Urinary bladder (tissue), 4 donors: ENCODE measurements around the gene FADS1. TPM values are rescaled to one million over a fixed set of nuclear protein-coding genes. Genes with fewer than 3 reads are reported as not detected.

Source experiments
- DNase-seq: peaks from one replicate; pipeline ENCODE4 v3.0.0-alpha.2; 2015; ENCODE audit errors: extremely low spot score
- H3K27ac ChIP-seq: one replicate; pipeline ENCODE4 v1.5.1; 2013; ENCODE audit warnings: low read depth, mild to moderate bottlenecking, moderate library complexity
- H3K36me3 ChIP-seq: one replicate; pipeline ENCODE4 v1.6.1; 2013; ENCODE audit warnings: mild to moderate bottlenecking, moderate library complexity; ENCODE audit not compliant: insufficient read depth
- H3K4me1 ChIP-seq: one replicate; pipeline ENCODE4 v1.6.1; 2013; ENCODE audit warnings: mild to moderate bottlenecking, moderate library complexity; ENCODE audit not compliant: insufficient read depth
- H3K4me3 ChIP-seq: one replicate; pipeline ENCODE4 v1.5.1; 2013; ENCODE audit warnings: low read depth, low read length
- WGBS: extraction: QIAGEN DNeasy Blood & Tissue Kit; methylation state at CpG from one replicate; pipeline ENCODE4 v1.1.7; 2013; 5-methylcytosine and 5-hydroxymethylcytosine counted together
- polyA plus RNA-seq: library from polyadenylated mRNA; stranded (reverse); fragments of 200-250 nt; gene quantifications from one replicate; pipeline ENCODE4 v1.2.3, GENCODE V29; 2013
- total RNA-seq: library from RNA; depleted of rRNA; stranded (reverse); fragments of >200 nt; gene quantifications from one replicate; pipeline ENCODE4 v1.2.3, GENCODE V29; 2014
- donor health status: healthy with polysubstance abuse.
- donor health status: healthy.

FADS1 gene
- total and polyA plus RNA-seq, 2 donors, result 18.0 to 68.7 TPM

- no peak overlapping the region for H3K27ac ChIP-seq
- no peak overlapping the region for H3K4me3 ChIP-seq
- WGBS, result 52% methylated on average over 67 of the region's 67 CpGs
- no peaks in the 10 kb centered on the region for H3K36me3 ChIP-seq
- no peaks in the 10 kb centered on the region for H3K4me1 ChIP-seq
- no peak for DNase-seq
These were observed 39.3 kb downstream of the FADS1 start for GRCh38 chr11:61777234-61778090.

GRCh38 chr11:61776561-61777075 is 40.2 kb downstream of the FADS1 start:
- Histone ChIP-seq H3K36me3 (no peaks in the 10 kb centered on the region), H3K4me3 (no peak overlapping the region), H3K27ac (no peak overlapping the region), H3K4me1 (no peaks in the 10 kb centered on the region)
- DNase-seq, result no peak
- 75% methylated on average over 9 of the region's 9 CpGs for WGBS

- 85% methylated on average over 20 of the region's 20 CpGs for WGBS
These were observed 40.9 kb downstream of the FADS1 start for GRCh38 chr11:61775606-61776554.

GRCh38 chr11:61775106-61775505 is 41.7 kb downstream of the FADS1 start:
- no peaks in the 10 kb centered on the region for H3K4me1 ChIP-seq
- H3K36me3 ChIP-seq, result no peaks in the 10 kb centered on the region
- no peak for DNase-seq
- no peak overlapping the region for H3K27ac ChIP-seq
- no peak overlapping the region for H3K4me3 ChIP-seq
- WGBS, result 93% methylated on average over 6 of the region's 6 CpGs

More at GRCh38 chr11:61775606-61776554, 40.9 kb downstream of the FADS1 start:
- Histone ChIP-seq H3K4me3 (no peak overlapping the region), H3K36me3 (no peaks in the 10 kb centered on the region), H3K27ac (no peak overlapping the region), H3K4me1 (no peaks in the 10 kb centered on the region)
- DNase-seq, result no peak

- no peak overlapping the region for H3K27ac ChIP-seq
These were observed 42.4 kb downstream of the FADS1 start for GRCh38 chr11:61774411-61774810.

GRCh38 chr11:61773809-61774208 is 43.0 kb downstream of the FADS1 start:
- 82% methylated on average over 18 of the region's 18 CpGs for WGBS
- no peak for DNase-seq
- Histone ChIP-seq H3K4me3 (no peak overlapping the region), H3K36me3 (no peaks in the 10 kb centered on the region), H3K27ac (no peak overlapping the region), H3K4me1 (no peaks in the 10 kb centered on the region)

More at GRCh38 chr11:61774411-61774810, 42.4 kb downstream of the FADS1 start:
- Histone ChIP-seq H3K36me3 (no peaks in the 10 kb centered on the region), H3K4me3 (no peak overlapping the region), H3K4me1 (no peaks in the 10 kb centered on the region)
- DNase-seq, result no peak
- 82% methylated on average over 12 of the region's 12 CpGs for WGBS

GRCh38 chr11:61773356-61773755 is 43.4 kb downstream of the FADS1 start:
- no peaks in the 10 kb centered on the region for H3K36me3 ChIP-seq
- 64% methylated on average over 10 of the region's 10 CpGs for WGBS
- H3K4me1 ChIP-seq, result no peaks in the 10 kb centered on the region
- no peak overlapping the region for H3K27ac ChIP-seq
- DNase-seq, result no peak
- no peak overlapping the region for H3K4me3 ChIP-seq

- Histone ChIP-seq H3K4me1 (no peaks in the 10 kb centered on the region), H3K27ac (no peak overlapping the region), H3K36me3 (no peaks in the 10 kb centered on the region), H3K4me3 (no peak overlapping the region)
- WGBS, result 51% methylated on average over 7 of the region's 7 CpGs
- DNase-seq, result no peak
These were observed 44.8 kb downstream of the FADS1 start for GRCh38 chr11:61771985-61772455.

GRCh38 chr11:61771195-61771894 is 45.5 kb downstream of the FADS1 start:
- no peak overlapping the region for H3K4me3 ChIP-seq
- WGBS, result 85% methylated on average over 15 of the region's 15 CpGs
- H3K36me3 ChIP-seq, result no peaks in the 10 kb centered on the region
- H3K4me1 ChIP-seq, result no peaks in the 10 kb centered on the region
- no peak for DNase-seq
- no peak overlapping the region for H3K27ac ChIP-seq

- WGBS, result 84% methylated on average over 20 of the region's 20 CpGs
- Histone ChIP-seq H3K36me3 (no peaks in the 10 kb centered on the region), H3K4me1 (no peaks in the 10 kb centered on the region), H3K4me3 (no peak overlapping the region), H3K27ac (no peak overlapping the region)
- no peak for DNase-seq
These were observed 46.7 kb downstream of the FADS1 start for GRCh38 chr11:61769946-61770683.

GRCh38 chr11:61769169-61769920 is 47.5 kb downstream of the FADS1 start:
- Histone ChIP-seq H3K36me3 (no peaks in the 10 kb centered on the region), H3K4me1 (no peaks in the 10 kb centered on the region), H3K27ac (no peak overlapping the region), H3K4me3 (no peak overlapping the region)
- 51% methylated on average over 33 of the region's 33 CpGs for WGBS
- DNase-seq, result no peak
